PFSK-1 (cell line): ENCODE measurements around the gene CUEDC1.

Source experiments
- FOXP2 ChIP-seq: optimal IDR thresholded peaks from 2 replicates; pipeline ENCODE3; 2011; ENCODE audit warnings: borderline replicate concordance, control low read depth, inconsistent platforms; ENCODE audit not compliant: insufficient read depth; ENCODE audit errors: extremely low read length, extremely low read depth
- POLR2AphosphoS5 ChIP-seq: IDR thresholded peaks from 2 replicates; pipeline ENCODE4 v1.6.1; 2012; ENCODE audit warnings: low read depth, mild to moderate bottlenecking, control low read depth, low read length, moderate library complexity
- REST ChIP-seq, 2 experiments: IDR thresholded peaks; 2 replicates each; pipeline versions ENCODE4 v1.6.1 to v1.8.0; 2011 to 2012; ENCODE audit warnings: low read depth in 2 of 2, low read length in 2 of 2, control low read depth in 1 of 2, inconsistent platforms in 1 of 2, mild to moderate bottlenecking in 1 of 2, moderate library complexity in 1 of 2; ENCODE audit not compliant: insufficient read depth in 1 of 2
- SIN3A ChIP-seq: IDR thresholded peaks from 2 replicates; pipeline ENCODE4 v1.6.1; 2012; ENCODE audit warnings: mild to moderate bottlenecking, low read length, moderate library complexity, borderline replicate concordance; ENCODE audit not compliant: insufficient read depth
- TAF1 ChIP-seq: IDR thresholded peaks from 2 replicates; pipeline ENCODE4 v1.6.1; 2012; ENCODE audit warnings: low read length, control low read depth, borderline replicate concordance; ENCODE audit not compliant: insufficient read depth

Gene CUEDC1

DNA sequence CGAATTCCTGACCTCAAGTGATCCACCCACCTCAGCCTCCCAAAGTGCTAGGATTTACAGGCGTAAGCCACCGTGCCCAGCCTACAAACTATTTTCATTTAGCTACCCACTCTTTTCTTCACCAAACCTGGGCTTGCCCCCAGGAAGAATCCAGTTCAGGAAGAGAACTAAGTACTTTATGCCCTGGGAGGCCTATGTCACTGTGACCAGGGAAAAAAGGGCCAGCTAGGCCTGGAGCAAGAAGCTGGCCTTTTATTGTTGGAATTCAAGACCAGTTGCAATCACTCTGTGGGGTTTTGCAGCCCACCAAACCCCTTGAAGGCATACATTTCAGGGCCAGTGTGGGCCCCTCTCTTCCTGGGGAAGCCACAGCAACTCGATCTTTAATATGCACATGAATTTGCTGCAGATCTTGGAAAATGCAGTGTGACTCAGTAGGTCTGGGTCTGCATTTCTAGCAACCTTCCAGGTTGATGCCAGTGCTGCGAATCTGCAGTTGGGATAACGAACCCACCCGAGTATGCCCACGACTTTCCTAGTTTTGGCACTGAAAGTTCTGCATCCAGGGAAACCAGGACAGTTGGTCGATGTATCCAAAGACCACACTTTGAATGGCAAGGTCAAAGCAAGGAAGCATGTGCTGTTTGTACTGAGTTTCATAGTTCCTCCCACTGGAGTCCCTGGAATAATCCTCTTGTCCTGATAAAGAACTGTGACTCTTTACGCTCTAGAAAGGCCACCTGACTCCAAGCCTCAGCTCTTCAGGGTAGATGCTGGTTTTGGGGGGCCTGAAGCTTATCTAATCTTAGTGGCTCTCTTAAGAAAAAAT is 98.2 kb downstream of the CUEDC1 start:
- TF ChIP-seq FOXP2 (no peak), REST (IDR thresholded peaks at IDR 0.05; ENCODE audit: insufficient read depth in 1 of 2, low read depth in 2 of 2, low read length in 2 of 2) (no peak), TAF1 (no peak), SIN3A (no peak), POLR2AphosphoS5 (no peak)

DNA sequence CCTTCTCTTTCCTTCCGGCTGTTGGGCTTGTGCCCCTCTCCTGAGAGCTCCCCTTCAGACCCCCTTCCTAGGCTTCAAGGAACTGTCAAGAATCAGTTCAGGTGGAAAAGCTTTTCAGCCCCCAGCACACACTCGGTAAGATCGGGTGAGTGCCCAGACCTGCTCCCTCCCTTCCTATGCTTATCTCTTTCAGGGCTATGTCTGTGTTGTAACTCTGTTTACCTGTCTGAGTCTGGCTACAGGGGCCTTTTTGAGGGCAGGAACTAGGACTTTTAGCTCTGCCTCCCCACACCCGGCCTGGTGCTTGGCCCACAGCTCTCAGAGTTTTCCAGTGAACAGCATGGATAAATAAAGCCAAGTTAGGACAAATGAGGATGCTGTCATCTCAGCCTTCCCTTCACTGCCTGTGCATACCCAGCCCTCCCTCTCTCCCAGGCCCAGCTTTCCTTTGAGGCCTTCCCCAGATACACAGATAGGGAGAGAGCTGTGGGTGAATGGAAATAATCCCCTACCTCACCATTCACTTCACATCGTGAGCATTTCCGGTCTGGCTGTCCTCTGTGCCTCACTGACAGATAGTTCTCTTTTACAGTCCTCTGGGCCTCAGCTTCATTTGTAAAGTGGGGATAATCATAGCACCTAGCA is 99.7 kb downstream of the CUEDC1 start:
- no peak for TF ChIP-seq SIN3A
- no peak for TF ChIP-seq TAF1
- TF ChIP-seq POLR2AphosphoS5, result no peak
- no peak for TF ChIP-seq FOXP2
- no peak for TF ChIP-seq REST (IDR thresholded peaks at IDR 0.05; ENCODE audit: insufficient read depth in 1 of 2, low read depth in 2 of 2, low read length in 2 of 2)

DNA sequence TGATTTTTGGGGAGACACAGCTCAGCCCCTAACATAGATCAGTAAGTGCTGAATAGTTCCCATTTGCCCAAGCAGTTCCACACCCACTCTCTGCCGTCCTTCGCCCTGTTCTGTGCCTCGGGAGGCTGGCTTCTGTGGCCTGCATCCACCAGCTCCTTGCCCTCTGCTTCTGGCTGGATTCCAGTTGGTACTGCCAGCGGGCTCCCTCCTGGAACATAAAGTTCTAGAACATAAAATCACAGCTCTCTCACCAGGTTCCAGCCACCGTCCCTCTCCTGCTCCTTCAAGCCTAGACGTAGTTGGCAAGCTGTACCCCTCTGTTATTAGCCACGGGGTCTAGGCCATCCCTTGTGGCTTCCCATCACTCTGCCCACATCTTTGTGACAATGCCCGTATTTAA is 101.5 kb downstream of the CUEDC1 start:
- TF ChIP-seq SIN3A (no peak), FOXP2 (no peak), REST (IDR thresholded peaks at IDR 0.05; ENCODE audit: insufficient read depth in 1 of 2, low read depth in 2 of 2, low read length in 2 of 2) (no peak), TAF1 (no peak)

DNA sequence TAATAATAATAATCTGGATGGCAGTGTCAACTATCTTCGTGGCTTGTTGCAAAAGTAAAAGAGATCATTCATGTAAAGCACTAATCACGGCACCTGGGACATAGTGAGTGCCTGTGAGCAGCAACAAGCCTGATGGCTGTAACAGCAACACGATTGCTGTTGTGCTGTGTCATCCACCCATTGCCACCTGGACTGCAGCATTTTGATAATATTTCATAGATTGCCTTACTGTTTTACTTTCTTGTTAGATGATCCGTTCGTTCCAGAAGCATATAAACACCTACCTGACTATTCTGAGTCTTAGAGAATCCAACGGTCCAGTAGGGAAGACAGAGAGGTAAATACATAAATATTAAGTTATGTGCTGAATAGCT is 102.3 kb downstream of the CUEDC1 start:
- TF ChIP-seq FOXP2 (no peak), TAF1 (no peak), SIN3A (no peak), POLR2AphosphoS5 (no peak), REST (IDR thresholded peaks at IDR 0.05; ENCODE audit: insufficient read depth in 1 of 2, low read depth in 2 of 2, low read length in 2 of 2) (no peak)
